ENCODE measurements around the gene TERF2IP. TPM values are rescaled to one million over a fixed set of nuclear protein-coding genes. Genes with fewer than 3 reads are reported as not detected.

TERF2IP gene
- total and polyA plus RNA-seq, 2 of the 13 experiments (the other 11 are each of a cell fraction or from before 2014, with no cell fraction given), result 26.4 to 50.2 TPM

DNA sequence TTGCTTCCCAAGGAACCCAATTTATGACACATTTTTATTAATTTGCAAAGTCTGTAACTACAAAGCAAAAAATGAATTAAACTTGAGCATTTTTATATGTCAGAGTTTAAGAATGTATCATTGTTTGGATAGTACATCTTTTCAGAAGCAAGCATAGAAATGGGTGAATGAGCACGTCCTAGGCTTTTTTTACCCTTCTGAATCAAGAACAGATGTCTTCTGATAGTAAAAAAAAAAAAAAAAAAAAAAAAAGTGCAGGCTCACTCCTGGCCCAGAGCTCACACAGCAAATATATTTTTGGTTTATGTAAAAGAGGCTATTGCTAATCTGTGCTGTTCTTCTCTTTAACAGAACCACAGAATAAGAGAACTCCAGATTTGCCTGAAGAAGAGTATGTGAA lies 6.3 kb downstream of the TERF2IP start (continued):
- no peak for TF ChIP-seq ZBTB39 (CRISPR knock-in tag; IDR thresholded peaks at IDR 0.05)
- no peak for TF ChIP-seq KAT2B (IDR thresholded peaks at IDR 0.05; ENCODE audit: borderline replicate concordance, low read depth, low read length)
- TF ChIP-seq HDAC6 (IDR thresholded peaks at IDR 0.05; ENCODE audit: low read depth, low read length), result no peak
- no peak for TF ChIP-seq ZNF430 (CRISPR knock-in tag; IDR thresholded peaks at IDR 0.05)
- TF ChIP-seq HMG20B (CRISPR knock-in tag; conservative IDR thresholded peaks at IDR 0.05), result no peak

DNA sequence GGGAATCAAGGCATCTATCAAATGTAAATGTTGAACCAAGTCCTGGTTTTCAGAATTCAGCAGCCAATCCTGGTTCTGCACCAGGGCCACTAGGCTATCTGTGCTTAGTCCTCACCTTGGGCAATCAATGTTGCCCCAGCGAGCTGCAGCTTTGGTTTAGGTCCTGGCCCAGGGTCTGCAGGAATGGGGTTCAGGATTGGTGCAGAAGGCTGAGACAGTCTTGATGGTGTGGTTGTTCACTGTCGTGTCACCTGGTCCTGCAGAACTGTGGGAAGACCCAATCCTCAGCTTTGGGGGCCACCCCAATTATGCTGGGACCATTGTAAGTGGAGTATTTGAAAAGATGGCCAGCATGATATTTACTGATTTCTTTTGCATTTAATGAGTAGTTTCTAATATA lies 10.6 kb downstream of the TERF2IP start:
- H3K4me2 ChIP-seq (ENCODE audit: low read depth, low read length), result no peak overlapping the region
- intact Hi-C loops (cut with micrococcal nuclease; ENCODE audit: unreplicated experiment) (no loop called here), in situ Hi-C loops (cut with HindIII; ENCODE audit: extremely low pct_ligation_motif_present, low pct_unique_long_range_greater_than_20kb) (no loop called here)
- no peak overlapping the region for H3K27ac ChIP-seq (ENCODE audit: extremely low read length, insufficient read depth, low read length)
- TF ChIP-seq ATF3 (CRISPR knock-in tag; IDR thresholded peaks at IDR 0.05) (no peak), POLR2AphosphoS2 (IDR thresholded peaks at IDR 0.05; ENCODE audit: low read depth, low read length) (0 out of 2 replicates have a peak, but pooled peaks have one; percentile 15)
- no peak for DNase-seq (ENCODE audit: low spot score)
- CTCF ChIA-PET (ENCODE audit: low intra/inter-chr PET ratio, low total read pairs), result no interaction called here
- no peak for ATAC-seq
- 92% methylated on average over 2 of the region's 2 CpGs for WGBS (ENCODE audit: low lambda C conversion rate)
- H3K9me3 ChIP-seq (ENCODE audit: low read length), result no peaks in the 10 kb centered on the region
- H3K27me3 ChIP-seq (ENCODE audit: control insufficient read depth in 1 of 2, insufficient read depth in 2 of 2, low read length in 2 of 2), result no peaks in the 10 kb centered on the region
- H3K36me3 ChIP-seq (replicated peaks in 1 of 2; ENCODE audit: control insufficient read depth in 1 of 2, insufficient read depth in 2 of 2, low read length in 2 of 2), result peaks cover 25 to 56% of the 10 kb centered on the region in 2 experiments
- no peaks in the 10 kb centered on the region for H3K4me1 ChIP-seq (ENCODE audit: insufficient read depth, low read length)
- H3K79me2 ChIP-seq (ENCODE audit: insufficient read depth, low read length), result peaks cover 7% of the 10 kb centered on the region
- H3K4me3 ChIP-seq (replicated peaks in 1 of 3; ENCODE audit: insufficient read depth in 1 of 3, low read depth in 2 of 3, low read length in 3 of 3), result no peak overlapping the region
- no peak for FAIRE-seq
- H4K20me1 ChIP-seq (ENCODE audit: insufficient read depth, low read length), result peaks cover 12% of the 10 kb centered on the region
- no peak overlapping the region for H2AFZ ChIP-seq (ENCODE audit: low read length)
- BruUV-seq (replicated peaks), result no TSS peak
- POLR2A ChIA-PET, result interaction anchor here (1.2 kb wide), 1 partner anchor 10 kb away, joined by 4 read pairs; the partner anchor contains the start of genes KARS1 and TERF2IP
- no peak overlapping the region for H3K9ac ChIP-seq (ENCODE audit: insufficient read depth, low read depth, low read length)

Data from HepG2 (cell line).